ENCODE measurements around the gene TCAP.

Gene TCAP

GRCh38 chr17:39652587-39653315, 12.4 kb upstream of the TCAP start:
- no peak for DNase-seq

GRCh38 chr17:39653316-39653661, 11.9 kb upstream of the TCAP start:
- no peak for DNase-seq

GRCh38 chr17:39653662-39654331, 11.4 kb upstream of the TCAP start:
- peak; percentile 55 for DNase-seq

- DNase-seq, result no peak
Measured at GRCh38 chr17:39655105-39655504, 10.0 kb upstream of the TCAP start.

- no peak for DNase-seq
Measured at GRCh38 chr17:39658346-39658745, 6.8 kb upstream of the TCAP start.

GRCh38 chr17:39658760-39659159, 6.4 kb upstream of the TCAP start:
- DNase-seq, result no peak

- no peak for DNase-seq
Measured at GRCh38 chr17:39659279-39660010, 5.7 kb upstream of the TCAP start.

GRCh38 chr17:39660011-39660360, 5.2 kb upstream of the TCAP start:
- DNase-seq, result no peak

- no peak for DNase-seq
Measured at GRCh38 chr17:39660397-39661385, 4.5 kb upstream of the TCAP start.

GRCh38 chr17:39661744-39662541, 3.2 kb upstream of the TCAP start:
- no peak for DNase-seq

- DNase-seq, result no peak
Measured at GRCh38 chr17:39662551-39663339, 2.4 kb upstream of the TCAP start.

GRCh38 chr17:39663340-39663687, 1.8 kb upstream of the TCAP start:
- no peak for DNase-seq

- DNase-seq, result no peak
Measured at GRCh38 chr17:39663688-39664580, 1.2 kb upstream of the TCAP start.

GRCh38 chr17:39665642-39666224, 584 bp downstream of the TCAP start:
- peak; percentile 51 for DNase-seq

GRCh38 chr17:39666231-39666600, 1.1 kb downstream of the TCAP start:
- no peak for DNase-seq

GRCh38 chr17:39666601-39667261, 1.6 kb downstream of the TCAP start:
- peak; percentile 50 for DNase-seq

- DNase-seq, result peak; percentile 55
Measured at GRCh38 chr17:39667262-39667944, 2.3 kb downstream of the TCAP start.
